GM21576 (cell line): ENCODE results near the gene DNAJC17.

Experiments
- ATAC-seq: cut with Tn5 transposase; IDR thresholded peaks from one replicate; pipeline ENCODE4 v1.9.1; 2021; ENCODE audit warnings: mild to moderate bottlenecking, moderate library complexity; ENCODE audit not compliant: unreplicated experiment

DNAJC17 gene

GRCh38 chr15:40807028-40807887 lies at the start of gene DNAJC17, which contains the start of gene ZFYVE19:
Gene DNAJC17, minus strand, starts transcription at chr15:40807473. Its CDS starts 27 bp downstream, at chr15:40807446.
Gene ZFYVE19, plus strand, starts transcription at chr15:40807089. Its CDS starts 501 bp downstream, at chr15:40807590.
- ATAC-seq, result peak; percentile 89

- ATAC-seq, result no peak
These were observed 49.5 kb upstream of the DNAJC17 start for GRCh38 chr15:40856746-40857145.

GRCh38 chr15:40855706-40856234 lies 48.5 kb upstream of the DNAJC17 start:
- no peak for ATAC-seq

- ATAC-seq, result no peak
These were observed 46.9 kb upstream of the DNAJC17 start for GRCh38 chr15:40854161-40854560.

- ATAC-seq, result no peak
These were observed 46.1 kb upstream of the DNAJC17 start for GRCh38 chr15:40853241-40853890.

- ATAC-seq, result no peak
These were observed 45.3 kb upstream of the DNAJC17 start for GRCh38 chr15:40852529-40852928.

GRCh38 chr15:40850576-40851112 lies 43.4 kb upstream of the DNAJC17 start:
- no peak for ATAC-seq

- ATAC-seq, result no peak
These were observed 40.1 kb upstream of the DNAJC17 start for GRCh38 chr15:40847223-40847961.

- no peak for ATAC-seq
These were observed 39.6 kb upstream of the DNAJC17 start for GRCh38 chr15:40846841-40847222.

GRCh38 chr15:40845511-40846284 lies 38.4 kb upstream of the DNAJC17 start:
- ATAC-seq, result no peak

- no peak for ATAC-seq
These were observed 37.8 kb upstream of the DNAJC17 start for GRCh38 chr15:40845036-40845435.

- no peak for ATAC-seq
These were observed 37.4 kb upstream of the DNAJC17 start for GRCh38 chr15:40844696-40845030.

- no peak for ATAC-seq
These were observed 36.8 kb upstream of the DNAJC17 start, which contains the start of gene SPINT1 for GRCh38 chr15:40843885-40844695. Gene SPINT1, plus strand, starts transcription at chr15:40844048. Its CDS starts 507 bp downstream, at chr15:40844555.

GRCh38 chr15:40843261-40843884 lies 36.1 kb upstream of the DNAJC17 start:
- no peak for ATAC-seq

GRCh38 chr15:40841741-40842140 lies 34.5 kb upstream of the DNAJC17 start:
- no peak for ATAC-seq

GRCh38 chr15:40838756-40839155 lies 31.5 kb upstream of the DNAJC17 start:
- no peak for ATAC-seq

GRCh38 chr15:40836020-40836419 lies 28.7 kb upstream of the DNAJC17 start:
- ATAC-seq, result no peak

GRCh38 chr15:40832903-40833302 lies 25.6 kb upstream of the DNAJC17 start:
- ATAC-seq, result no peak

GRCh38 chr15:40831861-40832260 lies 24.6 kb upstream of the DNAJC17 start:
- ATAC-seq, result no peak
